ENCODE results near the gene CTSZ. TPM values are rescaled to one million over a fixed set of nuclear protein-coding genes. Genes with fewer than 3 reads are reported as not detected.

Gene CTSZ
- total and polyA plus RNA-seq, 2 of the 8 experiments (the other 6 are each of a cell fraction or from before 2014, with no cell fraction given) = 32.8 to 34.0 TPM

- POLR2A ChIA-PET (ENCODE audit: partially characterized antibody) = no interaction called here
Observed at GRCh38 chr20:58969439-58969838, 37.6 kb downstream of the CTSZ start.

More at GRCh38 chr20:58969439-58969838, 37.6 kb downstream of the CTSZ start:
- Histone ChIP-seq H3K23me2 (ENCODE audit: low read depth, low read length) (no peaks in the 10 kb centered on the region), H3K79me1 (ENCODE audit: low read depth, low read length) (no peaks in the 10 kb centered on the region), H3K18ac (ENCODE audit: extremely low read depth, low read length) (no peak overlapping the region), H3K56ac (replicated peaks; ENCODE audit: insufficient read length, low read depth, low read length) (no peak overlapping the region), H3K9me3 (ENCODE audit: insufficient read depth in 2 of 2, low read depth in 1 of 2, low read length in 1 of 2) (no peaks in the 10 kb centered on the region), H3K27ac (ENCODE audit: low read depth, low read length) (no peak overlapping the region), H3K27me3 (replicated peaks in 1 of 4; ENCODE audit: control insufficient read depth in 3 of 4, extremely low read depth in 1 of 4, insufficient read depth in 3 of 4, low read length in 3 of 4) (no peaks in the 10 kb centered on the region; a peak in 1 of 7 replicates), H2AK5ac (ENCODE audit: low read depth, low read length) (no peak overlapping the region), H2AFZ (ENCODE audit: low read length) (no peak overlapping the region), H2BK15ac (ENCODE audit: low read length) (no peak overlapping the region), H3K79me2 (ENCODE audit: control insufficient read depth in 1 of 2, insufficient read depth in 2 of 2, low read length in 2 of 2) (no peaks in the 10 kb centered on the region), H3K9ac (replicated peaks in 1 of 4; ENCODE audit: extremely low read depth in 1 of 4, low read depth in 3 of 4, low read length in 3 of 4) (no peak overlapping the region), H4K20me1 (replicated peaks in 1 of 2; ENCODE audit: control insufficient read depth in 1 of 2, insufficient read depth in 2 of 2, low read length in 2 of 2) (no peaks in the 10 kb centered on the region), H2BK20ac (ENCODE audit: low read length) (no peak overlapping the region), H3K4me1 (replicated peaks in 1 of 4; ENCODE audit: control insufficient read depth in 3 of 4, insufficient read depth in 4 of 4, low read length in 3 of 4) (peaks cover 0 to 7% (median 0%) of the 10 kb centered on the region in 4 experiments; a peak in 2 of 7 replicates), H4K5ac (ENCODE audit: insufficient read length, low read depth, low read length) (no peak overlapping the region), H3K23ac (ENCODE audit: insufficient read length) (no peak overlapping the region), H4K91ac (replicated peaks; ENCODE audit: insufficient read length, low read length) (no peak overlapping the region), H3K4me2 (ENCODE audit: insufficient read depth in 1 of 2, low read depth in 2 of 2, low read length in 2 of 2) (no peak overlapping the region), H2BK12ac (ENCODE audit: low read depth, low read length) (no peak overlapping the region), H2BK120ac (replicated peaks; ENCODE audit: low read depth, low read length) (no peak overlapping the region), H3K36me3 (ENCODE audit: control insufficient read depth in 2 of 4, insufficient read depth in 4 of 4, low read length in 3 of 4) (no peaks in the 10 kb centered on the region), H3K4me3 (ENCODE audit: extremely low read depth in 1 of 4, insufficient read depth in 2 of 4, low read depth in 3 of 4, low read length in 4 of 4) (no peak overlapping the region), H3K14ac (ENCODE audit: insufficient read length) (no peak overlapping the region), H2BK5ac (ENCODE audit: low read depth, low read length) (no peak overlapping the region), H4K8ac (ENCODE audit: extremely low read depth, insufficient read depth, low read length) (no peak overlapping the region), H3K4ac (replicated peaks; ENCODE audit: insufficient read length, low read depth, low read length) (no peak overlapping the region)
- CTCF ChIA-PET (ENCODE audit: partially characterized antibody) = no interaction called here
- FAIRE-seq (no peak), DNase-seq (ENCODE audit: low read depth in 1 of 2, low spot score in 2 of 2) (no peak)
- TF ChIP-seq HDAC2 (IDR thresholded peaks at IDR 0.05; ENCODE audit: borderline replicate concordance in 1 of 2, low read depth in 2 of 2, low read length in 2 of 2) (no peak), KDM1A (IDR thresholded peaks at IDR 0.05; ENCODE audit: borderline replicate concordance, low read length) (0 out of 2 replicates have a peak, but pooled peaks have one; percentile 16), CHD1 (IDR thresholded peaks at IDR 0.05; ENCODE audit: low read depth, low read length) (no peak)
- 64% methylated on average over 2 of the region's 2 CpGs; no CpG with 5 or more reads in 1 of the 2 experiments for WGBS, 2 experiments (ENCODE audit: extremely low coverage in 1 of 2, insufficient coverage in 1 of 2, insufficient read length in 1 of 2, insufficient replicate concordance in 2 of 2, low coverage in 1 of 2, low lambda C conversion rate in 2 of 2, missing lambda C conversion rate in 1 of 2)

Measured in H1 (cell line).